Subcutaneous adipose tissue (tissue), 4 donors: ENCODE results near the gene STARD10. TPM values are rescaled to one million over a fixed set of nuclear protein-coding genes. Genes with fewer than 3 reads are reported as not detected.

Experiments used
- total RNA-seq, 4 donors: library from RNA; depleted of rRNA; stranded (reverse); fragments of >200 nt; gene quantifications; one replicate each; pipeline ENCODE4 v1.1.0, GENCODE V29; 2016
- TF ChIP-seq, protein P1 (sequence below): fragments of 450-650 bp; IDR thresholded peaks from one replicate; pipeline ENCODE4 v1.5.1; 2016; ENCODE audit warnings: low read depth, mild to moderate bottlenecking, control low read depth, antibody characterized with exemption, moderate library complexity

The STARD10 gene
- total RNA-seq, 4 donors from 2014 or later, result 13.4 to 20.2 (median 14.8) TPM

DNA sequence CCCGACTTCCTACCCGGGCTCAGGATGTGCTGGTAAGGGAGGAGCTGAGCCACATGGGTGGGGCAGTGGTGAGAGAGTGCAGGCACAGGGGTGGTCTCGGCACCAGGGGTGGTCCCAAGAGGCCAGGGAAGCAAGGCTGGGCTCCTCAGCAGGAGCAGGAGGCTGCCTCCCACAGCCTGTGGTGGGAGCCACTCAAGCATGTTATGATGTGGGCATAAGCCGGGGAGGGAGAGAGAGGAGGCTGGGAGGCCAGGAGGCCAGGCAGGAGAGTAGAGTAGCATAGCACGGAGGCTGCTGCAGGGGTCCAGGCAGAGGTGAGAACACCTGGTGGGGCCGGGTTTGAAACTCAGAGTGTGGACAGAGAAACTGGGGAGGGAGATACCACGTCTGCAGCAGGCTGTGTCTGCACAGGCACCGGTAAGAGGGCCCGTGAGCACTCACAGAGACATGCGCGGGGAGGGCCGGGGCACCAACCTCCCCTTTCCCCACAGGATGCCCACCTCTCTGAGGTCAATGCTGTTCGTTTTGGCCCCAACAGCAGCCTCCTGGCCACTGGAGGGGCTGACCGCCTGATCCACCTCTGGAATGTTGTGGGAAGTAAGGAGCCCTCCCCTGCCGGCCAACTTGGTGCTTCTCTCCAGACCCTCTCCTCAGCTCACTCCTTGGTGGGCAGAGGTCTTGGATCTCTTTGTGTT is 31.1 kb upstream of the STARD10 start:
- TF ChIP-seq, protein P1, sequence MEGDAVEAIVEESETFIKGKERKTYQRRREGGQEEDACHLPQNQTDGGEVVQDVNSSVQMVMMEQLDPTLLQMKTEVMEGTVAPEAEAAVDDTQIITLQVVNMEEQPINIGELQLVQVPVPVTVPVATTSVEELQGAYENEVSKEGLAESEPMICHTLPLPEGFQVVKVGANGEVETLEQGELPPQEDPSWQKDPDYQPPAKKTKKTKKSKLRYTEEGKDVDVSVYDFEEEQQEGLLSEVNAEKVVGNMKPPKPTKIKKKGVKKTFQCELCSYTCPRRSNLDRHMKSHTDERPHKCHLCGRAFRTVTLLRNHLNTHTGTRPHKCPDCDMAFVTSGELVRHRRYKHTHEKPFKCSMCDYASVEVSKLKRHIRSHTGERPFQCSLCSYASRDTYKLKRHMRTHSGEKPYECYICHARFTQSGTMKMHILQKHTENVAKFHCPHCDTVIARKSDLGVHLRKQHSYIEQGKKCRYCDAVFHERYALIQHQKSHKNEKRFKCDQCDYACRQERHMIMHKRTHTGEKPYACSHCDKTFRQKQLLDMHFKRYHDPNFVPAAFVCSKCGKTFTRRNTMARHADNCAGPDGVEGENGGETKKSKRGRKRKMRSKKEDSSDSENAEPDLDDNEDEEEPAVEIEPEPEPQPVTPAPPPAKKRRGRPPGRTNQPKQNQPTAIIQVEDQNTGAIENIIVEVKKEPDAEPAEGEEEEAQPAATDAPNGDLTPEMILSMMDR, result no peak

DNA sequence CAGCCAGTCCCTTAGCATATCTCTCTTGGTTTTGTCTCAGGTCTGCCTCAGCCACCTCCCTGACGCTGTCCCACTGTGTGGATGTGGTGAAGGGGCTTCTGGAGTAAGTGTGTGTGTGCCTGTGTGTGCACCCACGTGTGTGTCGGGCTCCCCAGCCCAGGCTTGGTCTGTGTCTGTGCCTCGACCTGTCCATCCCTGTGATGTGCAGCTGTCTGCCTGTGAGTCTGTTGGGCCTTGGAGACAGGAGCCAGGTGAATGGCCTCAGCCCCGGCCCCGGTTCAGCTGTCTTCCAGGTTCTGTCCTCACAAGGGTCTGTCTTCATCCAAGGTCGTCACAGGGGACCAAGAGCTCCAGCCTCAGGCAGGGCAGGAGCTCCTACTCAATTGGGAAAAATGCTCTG is 30.2 kb upstream of the STARD10 start:
- TF ChIP-seq, protein P1, result no peak

DNA sequence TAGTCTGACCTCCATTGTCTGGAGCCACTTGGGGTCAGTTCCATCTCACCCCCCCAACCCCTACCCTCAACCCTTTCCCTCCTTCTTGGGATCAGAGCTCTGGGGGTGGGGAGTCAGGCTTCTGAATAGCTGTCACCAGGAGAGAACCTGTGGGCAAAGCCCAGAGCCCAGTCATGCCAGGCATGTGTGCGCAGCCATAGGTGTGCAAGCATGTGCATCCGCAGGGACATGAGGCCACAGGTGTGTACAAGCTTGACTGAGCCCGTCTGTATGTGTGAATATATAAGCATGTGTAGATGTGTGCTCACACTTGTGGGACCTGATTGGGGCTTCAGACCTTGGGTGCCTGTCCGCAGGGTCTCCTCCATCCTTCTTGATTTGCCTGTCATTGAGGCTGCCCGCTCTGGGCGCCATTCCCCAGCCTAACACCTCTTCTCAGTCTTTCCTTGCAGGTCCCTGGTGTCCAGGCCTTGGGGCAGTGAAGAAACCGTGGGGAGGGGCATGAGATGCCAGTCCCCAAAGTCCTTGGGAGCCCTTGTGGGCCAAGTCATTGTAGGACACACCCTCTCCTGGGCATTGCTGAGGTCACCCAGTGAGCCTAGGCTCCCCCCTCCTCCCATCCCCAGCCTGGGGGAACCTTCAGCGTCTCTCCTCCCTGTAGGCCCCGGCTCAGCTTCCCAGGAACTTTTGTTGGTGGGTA is 29.4 kb upstream of the STARD10 start:
- TF ChIP-seq, protein P1, result no peak

DNA sequence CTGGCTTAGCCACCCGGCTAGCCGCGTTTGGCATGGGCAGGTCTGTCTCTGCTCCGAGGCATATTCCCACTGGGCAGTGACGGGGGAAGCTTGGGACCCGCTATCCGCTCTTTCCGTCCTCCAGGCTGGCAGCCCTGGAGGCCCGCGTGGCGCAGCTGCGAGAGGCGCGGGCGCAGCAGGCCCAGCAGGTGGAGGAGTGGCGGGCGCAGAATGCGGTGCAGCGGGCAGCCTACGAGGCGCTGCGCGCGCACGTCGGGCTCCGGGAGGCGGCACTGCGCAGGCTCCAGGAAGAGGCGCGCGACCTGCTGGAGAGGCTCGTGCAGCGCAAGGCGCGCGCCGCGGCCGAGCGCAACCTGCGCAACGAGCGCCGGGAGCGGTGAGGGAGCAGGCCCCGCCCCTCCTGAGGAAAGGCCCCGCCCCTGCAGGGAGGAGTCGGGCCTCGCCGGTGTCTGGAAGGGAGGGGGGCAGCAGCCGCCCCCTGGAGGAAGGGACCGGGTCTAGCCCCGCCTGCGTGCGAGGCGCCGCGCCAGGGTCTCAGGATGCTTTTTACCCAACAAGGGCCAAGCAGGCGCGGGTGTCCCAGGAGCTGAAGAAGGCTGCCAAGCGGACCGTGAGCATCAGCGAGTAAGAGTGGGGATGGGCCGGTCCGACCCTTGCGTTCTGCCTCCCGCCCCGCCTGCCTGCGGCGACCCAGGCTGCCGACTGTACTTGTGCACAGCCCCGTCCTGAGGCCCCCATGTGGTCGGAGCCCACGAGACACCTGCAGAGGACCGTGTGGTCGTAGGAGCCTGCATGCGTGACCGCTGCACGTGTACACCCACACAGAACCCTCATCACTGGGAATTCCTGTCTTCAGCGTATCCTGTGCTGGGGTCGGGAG is 28.3 kb upstream of the STARD10 start:
- TF ChIP-seq, protein P1, result no peak

DNA sequence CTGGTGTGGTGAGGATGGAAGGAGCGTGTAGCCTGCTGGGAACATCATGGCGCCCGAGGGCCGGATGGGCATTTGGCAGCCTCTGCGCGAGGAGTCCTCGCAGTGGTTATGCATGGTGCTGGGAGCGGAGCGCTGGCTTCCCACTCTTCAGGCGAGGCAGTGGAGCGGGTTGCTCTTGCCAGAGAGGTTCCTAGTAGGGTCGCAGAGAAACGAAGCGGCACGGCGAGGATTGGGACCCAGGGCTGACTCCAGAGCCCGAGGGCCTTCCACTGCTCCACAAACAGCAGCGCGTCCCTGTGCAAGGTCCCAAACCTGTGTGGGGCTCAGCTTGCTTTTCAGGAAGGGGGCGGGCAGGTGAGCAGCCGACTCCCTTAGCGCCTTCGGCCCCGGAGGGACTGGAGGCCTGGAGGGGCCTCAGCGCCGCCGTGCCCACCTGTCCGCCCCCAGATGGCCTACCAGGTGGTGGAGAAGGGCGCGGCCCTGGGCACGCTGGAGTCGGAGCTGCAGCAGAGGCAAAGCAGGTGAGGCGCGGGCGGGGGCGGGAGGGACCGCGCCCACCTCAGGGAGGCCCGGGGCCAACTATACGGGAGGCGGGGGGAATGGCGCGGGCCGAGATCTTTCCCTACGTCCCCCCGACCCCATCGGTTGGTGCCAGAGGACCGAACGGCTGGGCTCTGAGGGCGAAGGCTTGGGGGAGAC is 27.5 kb upstream of the STARD10 start:
- TF ChIP-seq, protein P1, result no peak

DNA sequence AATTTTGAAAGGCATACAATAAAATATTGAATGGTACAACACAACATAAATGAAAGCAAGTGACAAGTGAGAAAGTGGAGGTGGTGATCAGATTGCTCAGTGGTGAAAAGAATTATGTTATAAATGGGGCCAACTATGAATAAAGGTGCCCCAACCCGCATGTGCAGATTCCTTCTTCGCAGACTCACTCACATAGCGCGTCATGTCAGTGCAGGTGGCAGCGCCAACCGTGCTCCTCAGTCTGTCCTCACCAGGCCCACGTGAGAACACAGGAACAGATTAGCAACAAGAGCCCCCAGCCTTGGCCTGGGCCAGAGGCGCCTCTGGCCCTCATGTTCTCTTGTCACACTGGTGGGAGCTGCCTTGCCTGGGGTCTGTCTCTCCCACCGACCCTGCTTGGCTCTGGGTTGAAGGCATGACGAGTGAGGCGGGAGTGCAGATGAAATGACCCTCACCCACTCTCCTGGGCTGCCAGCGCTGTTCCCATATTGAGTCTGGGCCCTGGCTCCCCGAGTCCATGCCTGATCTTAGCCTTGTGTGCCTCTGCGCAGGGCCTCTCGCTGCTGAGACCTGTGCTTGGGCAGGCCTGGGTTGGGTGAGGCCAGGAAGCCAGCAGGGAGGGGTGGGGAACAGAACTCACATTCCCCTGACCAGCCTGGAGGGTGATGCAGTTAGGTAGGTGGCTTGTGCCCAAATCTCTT is 26.7 kb upstream of the STARD10 start:
- TF ChIP-seq, protein P1, result no peak
